ENCODE results near the gene RAD51B. TPM values are rescaled to one million over a fixed set of nuclear protein-coding genes. Genes with fewer than 3 reads are reported as not detected.

The RAD51B gene
- total RNA-seq, 1 experiment from 2014 or later = 13.3 TPM

DNA sequence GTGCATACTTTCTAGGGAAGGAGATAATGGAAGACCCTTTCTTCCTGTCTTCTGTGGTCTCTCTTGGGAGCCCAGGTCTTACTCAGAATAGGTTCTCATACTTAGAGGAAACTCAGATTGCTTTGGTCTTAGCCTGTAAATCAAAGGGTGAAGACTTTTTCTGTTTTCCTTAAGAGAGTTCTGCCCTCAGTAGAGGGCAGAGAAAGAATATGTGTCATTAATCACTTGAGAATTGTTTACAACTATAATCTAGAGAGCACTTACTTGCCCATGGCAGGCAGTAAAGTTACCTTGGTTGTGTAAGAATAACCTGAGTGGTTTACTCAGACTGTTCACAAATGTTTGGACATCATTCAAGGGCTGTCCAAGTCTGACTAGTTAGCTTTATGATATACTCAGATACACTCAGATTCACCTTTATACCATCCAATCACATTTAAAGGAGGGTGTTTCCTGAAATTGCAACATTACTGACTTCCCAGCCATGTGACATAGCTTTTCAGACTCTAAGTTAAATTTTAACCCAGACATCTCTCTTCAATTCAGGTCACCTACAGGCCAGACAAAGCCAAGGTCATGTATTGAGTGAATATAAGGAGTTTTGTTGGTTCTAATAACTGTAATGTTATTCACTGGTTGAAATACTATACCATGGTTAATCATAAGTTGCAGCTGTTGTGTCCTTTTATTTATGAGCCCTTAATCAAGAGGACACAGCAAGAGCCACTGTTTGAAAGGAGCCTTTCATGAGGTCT, 372.2 kb downstream of the RAD51B start:
- Histone ChIP-seq H3K4me1 (peaks cover 54% of the 10 kb centered on the region), H3K36me3 (no peaks in the 10 kb centered on the region), H3K4me3 (no peak overlapping the region), H3K27ac (peak overlapping the region; percentile 90), H3K9me3 (replicated peaks) (0 out of 2 replicates have a peak, but pooled peaks cover 3% of the 10 kb centered on the region), H3K27me3 (no peaks in the 10 kb centered on the region)
- DNase-seq = peak; percentile 58 to 92

- H3K36me3 ChIP-seq = no peaks in the 10 kb centered on the region
- no peaks in the 10 kb centered on the region for H3K9me3 ChIP-seq (replicated peaks)
- H3K27me3 ChIP-seq = no peaks in the 10 kb centered on the region
- H3K27ac ChIP-seq = peak overlapping the region; percentile 90
- no peak for DNase-seq
- peaks cover 54% of the 10 kb centered on the region for H3K4me1 ChIP-seq
- H3K4me3 ChIP-seq = no peak overlapping the region
Measured at GRCh38 chr14:68192935-68193334, 373.4 kb downstream of the RAD51B start.

- Histone ChIP-seq H3K36me3 (no peaks in the 10 kb centered on the region), H3K4me1 (peaks cover 54% of the 10 kb centered on the region), H3K27me3 (no peaks in the 10 kb centered on the region), H3K27ac (peak overlapping the region; percentile 90), H3K9me3 (replicated peaks) (no peaks in the 10 kb centered on the region), H3K4me3 (no peak overlapping the region)
- no peak for DNase-seq
Measured at GRCh38 chr14:68193970-68194681, 374.5 kb downstream of the RAD51B start.

- H3K4me3 ChIP-seq = no peak overlapping the region
- peak overlapping the region; percentile 21 for H3K27ac ChIP-seq
- peaks cover 52% of the 10 kb centered on the region for H3K4me1 ChIP-seq
- no peaks in the 10 kb centered on the region for H3K36me3 ChIP-seq
- DNase-seq = peak; percentile 40 to 76
- no peaks in the 10 kb centered on the region for H3K9me3 ChIP-seq (replicated peaks)
- H3K27me3 ChIP-seq = no peaks in the 10 kb centered on the region
Measured at GRCh38 chr14:68195126-68195525, 375.5 kb downstream of the RAD51B start.

- H3K9me3 ChIP-seq (replicated peaks) = 0 out of 2 replicates have a peak, but pooled peaks cover 3% of the 10 kb centered on the region
- H3K4me3 ChIP-seq = no peak overlapping the region
- H3K4me1 ChIP-seq = peaks cover 16% of the 10 kb centered on the region
- H3K27me3 ChIP-seq = no peaks in the 10 kb centered on the region
- no peaks in the 10 kb centered on the region for H3K36me3 ChIP-seq
- DNase-seq = no peak
- H3K27ac ChIP-seq = no peak overlapping the region
Measured at GRCh38 chr14:68198713-68199495, 379.3 kb downstream of the RAD51B start.

- no peak for DNase-seq
- no peaks in the 10 kb centered on the region for H3K36me3 ChIP-seq
- H3K27me3 ChIP-seq = no peaks in the 10 kb centered on the region
- H3K27ac ChIP-seq = no peak overlapping the region
- H3K4me1 ChIP-seq = peaks cover 9% of the 10 kb centered on the region
- H3K4me3 ChIP-seq = no peak overlapping the region
- H3K9me3 ChIP-seq (replicated peaks) = 0 out of 2 replicates have a peak, but pooled peaks cover 3% of the 10 kb centered on the region
Measured at GRCh38 chr14:68199554-68200151, 380.1 kb downstream of the RAD51B start.

GRCh38 chr14:68203871-68204270, 384.3 kb downstream of the RAD51B start:
- no peak overlapping the region for H3K4me3 ChIP-seq
- H3K4me1 ChIP-seq = no peaks in the 10 kb centered on the region
- no peak overlapping the region for H3K27ac ChIP-seq

DNA sequence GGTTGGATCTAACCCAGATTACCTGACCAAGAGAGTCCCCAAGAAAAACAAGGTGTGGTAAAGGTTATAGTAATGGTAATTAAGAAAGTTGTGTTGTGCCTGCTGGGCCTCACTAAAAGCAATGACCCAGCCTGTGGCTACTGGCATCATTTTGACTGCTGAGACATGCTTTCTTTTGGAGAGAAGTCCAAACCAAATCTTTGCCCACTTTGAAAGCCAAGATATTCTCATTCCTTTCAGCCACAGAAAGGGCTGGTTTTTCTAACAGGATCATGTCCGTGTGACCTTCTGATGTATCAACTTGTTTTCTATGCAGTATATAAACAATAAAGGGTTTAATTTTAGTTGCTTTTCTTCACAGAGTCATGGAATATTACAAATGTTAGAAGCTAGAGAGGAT, 388.6 kb downstream of the RAD51B start:
- Histone ChIP-seq H3K36me3 (no peaks in the 10 kb centered on the region), H3K27ac (no peak overlapping the region), H3K4me3 (no peak overlapping the region), H3K9me3 (replicated peaks) (peaks cover 3% of the 10 kb centered on the region; the same call in 1 of the 2 replicates), H3K4me1 (peaks cover 18% of the 10 kb centered on the region), H3K27me3 (no peaks in the 10 kb centered on the region)
- no peak for DNase-seq

More at GRCh38 chr14:68203871-68204270, 384.3 kb downstream of the RAD51B start:
- Histone ChIP-seq H3K36me3 (no peaks in the 10 kb centered on the region), H3K9me3 (replicated peaks) (peaks cover 3% of the 10 kb centered on the region; the same call in 1 of the 2 replicates), H3K27me3 (no peaks in the 10 kb centered on the region)
- no peak for DNase-seq

- H3K27ac ChIP-seq = no peak overlapping the region
- H3K4me3 ChIP-seq = no peak overlapping the region
- DNase-seq = no peak
- no peaks in the 10 kb centered on the region; the same call in 1 of the 2 replicates for H3K9me3 ChIP-seq (replicated peaks)
- no peaks in the 10 kb centered on the region for H3K36me3 ChIP-seq
- H3K27me3 ChIP-seq = no peaks in the 10 kb centered on the region
- peaks cover 18% of the 10 kb centered on the region for H3K4me1 ChIP-seq
Measured at GRCh38 chr14:68208626-68209317, 389.2 kb downstream of the RAD51B start.

GRCh38 chr14:68210729-68211299, 391.2 kb downstream of the RAD51B start:
- peak; percentile 73 to 83 for DNase-seq

DNA sequence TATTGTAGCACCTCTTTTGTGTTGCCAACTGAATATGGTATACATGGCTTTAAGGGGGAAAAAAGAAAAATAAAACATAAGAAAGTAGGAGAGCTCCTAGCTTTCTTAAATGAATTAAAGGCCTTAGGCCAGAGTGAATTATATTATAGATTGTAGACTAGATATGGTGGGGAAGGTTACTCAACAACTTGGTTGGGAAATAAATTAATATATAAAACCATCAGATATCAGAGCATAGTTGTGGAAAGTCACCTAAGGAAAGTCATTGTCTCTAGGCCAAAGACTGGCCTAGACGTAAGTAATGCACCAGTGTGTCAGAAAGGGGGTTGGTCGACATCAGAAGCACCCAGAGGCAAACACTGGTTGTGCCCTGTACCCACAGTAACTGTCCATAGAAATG, 391.8 kb downstream of the RAD51B start:
- no peak overlapping the region for H3K4me3 ChIP-seq
- peak overlapping the region; percentile 88 for H3K27ac ChIP-seq
- H3K9me3 ChIP-seq (replicated peaks) = no peaks in the 10 kb centered on the region
- no peaks in the 10 kb centered on the region for H3K27me3 ChIP-seq
- H3K4me1 ChIP-seq = peaks cover 18% of the 10 kb centered on the region
- DNase-seq = no peak
- H3K36me3 ChIP-seq = no peaks in the 10 kb centered on the region

More at GRCh38 chr14:68210729-68211299, 391.2 kb downstream of the RAD51B start:
- Histone ChIP-seq H3K36me3 (no peaks in the 10 kb centered on the region), H3K27ac (peak overlapping the region; percentile 88), H3K27me3 (no peaks in the 10 kb centered on the region), H3K9me3 (replicated peaks) (no peaks in the 10 kb centered on the region; the same call in 1 of the 2 replicates), H3K4me1 (peaks cover 18% of the 10 kb centered on the region), H3K4me3 (peak overlapping the region; percentile 13)

- Histone ChIP-seq H3K4me1 (peaks cover 18% of the 10 kb centered on the region), H3K36me3 (no peaks in the 10 kb centered on the region), H3K9me3 (replicated peaks) (no peaks in the 10 kb centered on the region), H3K4me3 (no peak overlapping the region), H3K27ac (peak overlapping the region; percentile 88), H3K27me3 (no peaks in the 10 kb centered on the region)
- DNase-seq = no peak
Measured at GRCh38 chr14:68211886-68212285, 392.3 kb downstream of the RAD51B start.

DNA sequence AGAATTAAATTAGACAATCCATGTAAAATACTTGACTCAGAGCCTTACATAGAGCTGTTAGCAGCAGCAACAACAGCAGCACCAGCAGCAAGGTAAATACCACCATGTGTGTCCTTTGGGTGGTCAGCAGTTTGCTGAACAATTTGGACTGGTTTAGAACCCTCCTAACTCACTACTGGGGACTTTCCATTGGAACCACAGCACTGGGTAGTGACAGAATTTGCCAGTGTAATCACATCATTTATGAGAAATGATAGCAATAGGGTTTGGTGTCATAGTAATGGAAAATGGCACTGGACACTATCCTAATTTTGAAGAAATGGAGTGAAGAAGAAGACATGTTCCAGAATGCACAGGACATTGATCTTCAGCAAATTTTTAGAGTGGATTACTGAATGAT, 392.8 kb downstream of the RAD51B start:
- Histone ChIP-seq H3K36me3 (no peaks in the 10 kb centered on the region), H3K27ac (no peak overlapping the region; the same call in 1 of the 2 replicates)
- no peak for DNase-seq

More for the DNA sequence above, 392.8 kb downstream of the RAD51B start:
- H3K4me3 ChIP-seq = no peak overlapping the region
- peaks cover 18% of the 10 kb centered on the region for H3K4me1 ChIP-seq
- H3K27me3 ChIP-seq = no peaks in the 10 kb centered on the region
- H3K9me3 ChIP-seq (replicated peaks) = no peaks in the 10 kb centered on the region

Data from SJCRH30 (cell line).